GM20431 (cell line): ENCODE results near the gene MYO15A.

Source experiments
- in situ Hi-C: fragments of 300-500 bp; cut with MseI, MboI; formaldehyde crosslinking; loops from one replicate; pipeline ENCODE4 v1.15.0; 2020; ENCODE audit warnings: low sequenced_read_pairs; ENCODE audit not compliant: unreplicated experiment

The MYO15A gene

GRCh38 chr17:18100616-18101015, 7.9 kb upstream of the MYO15A start:
- in situ Hi-C loops, result no loop called here

GRCh38 chr17:18101828-18102227, 6.7 kb upstream of the MYO15A start:
- in situ Hi-C loops, result no loop called here

- in situ Hi-C loops, result no loop called here
Measured at GRCh38 chr17:18102640-18103039, 5.9 kb upstream of the MYO15A start.

DNA sequence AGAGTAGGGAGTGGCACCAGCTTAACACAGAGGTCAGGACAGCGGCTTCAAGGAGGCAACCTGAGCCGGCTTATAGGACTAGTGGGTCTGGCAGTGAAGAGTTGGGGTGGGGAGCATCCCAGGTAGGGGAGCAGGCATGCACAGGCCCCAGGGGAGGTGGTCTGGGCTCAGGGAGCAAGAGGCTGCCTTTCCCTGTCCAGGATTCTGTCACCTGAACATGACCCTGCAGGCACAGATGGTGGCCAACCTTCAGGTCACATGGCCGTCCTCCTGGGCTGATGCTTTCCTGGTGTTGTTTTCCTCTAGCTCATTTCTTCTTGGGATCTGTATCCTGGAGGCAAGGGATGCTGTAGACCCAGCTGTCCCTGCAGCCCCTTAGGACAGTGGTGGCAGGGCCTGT, 3.5 kb upstream of the MYO15A start:
- in situ Hi-C loops, result no loop called here

- in situ Hi-C loops, result no loop called here
Measured at GRCh38 chr17:18105595-18105994, 3.0 kb upstream of the MYO15A start.

DNA sequence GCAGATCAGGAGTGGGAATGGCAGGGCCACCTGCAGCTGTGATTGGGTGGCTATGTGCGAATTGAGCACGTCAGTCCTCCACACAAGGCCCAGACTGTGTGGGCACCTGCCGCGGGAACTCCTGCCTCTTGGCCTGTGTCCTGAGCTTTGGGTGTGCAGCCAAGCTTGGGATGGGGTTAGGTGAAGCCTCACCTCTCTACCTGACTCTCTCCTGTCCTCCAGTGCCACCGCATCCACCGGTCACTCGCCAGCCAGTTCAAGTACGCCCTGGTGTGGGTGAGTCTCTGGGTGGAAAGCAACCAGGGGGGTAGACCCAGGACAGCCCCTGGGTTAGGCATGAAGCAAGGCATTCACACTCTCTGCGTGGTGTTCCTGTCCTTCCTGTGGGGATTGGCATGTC, 2.3 kb upstream of the MYO15A start:
- in situ Hi-C loops, result no loop called here

DNA sequence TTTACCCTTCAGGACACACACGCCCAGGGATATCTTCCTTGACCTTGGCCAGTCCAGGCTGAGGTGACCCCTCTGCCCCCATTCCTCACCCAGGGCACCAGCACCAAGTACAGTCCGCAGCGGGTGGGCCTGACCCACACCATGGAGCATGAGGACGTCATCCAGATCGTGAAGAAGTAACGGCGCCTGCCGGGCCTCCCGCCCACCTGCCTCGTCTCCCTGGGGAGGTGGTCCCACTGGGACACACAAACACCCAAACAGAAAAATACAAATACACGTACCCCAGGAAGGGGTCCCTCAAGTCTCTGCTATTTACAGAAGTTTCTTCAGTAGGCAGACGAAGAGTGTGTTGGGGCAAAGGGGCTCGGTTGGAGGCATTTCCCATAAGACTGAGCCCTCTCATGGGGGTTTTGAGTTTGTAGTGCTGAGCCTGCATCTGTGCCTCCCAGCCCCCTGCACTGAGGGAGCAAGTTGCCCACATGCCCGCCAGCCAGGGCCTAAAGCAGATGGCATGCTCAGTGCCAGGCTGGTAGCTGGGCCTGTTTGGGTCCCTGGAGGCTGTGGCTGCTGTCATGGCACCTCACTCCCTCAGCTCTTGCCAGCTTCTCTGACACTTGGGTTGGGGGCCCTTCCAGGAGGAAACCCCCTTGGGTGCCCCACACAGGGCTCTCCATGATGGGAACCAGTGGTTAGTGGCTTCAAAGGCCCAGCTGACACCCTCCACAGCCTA, 1.3 kb upstream of the MYO15A start:
- in situ Hi-C loops, result no loop called here

- in situ Hi-C loops, result no loop called here
Measured at GRCh38 chr17:18107971-18108370, 585 bp upstream of the MYO15A start.

DNA sequence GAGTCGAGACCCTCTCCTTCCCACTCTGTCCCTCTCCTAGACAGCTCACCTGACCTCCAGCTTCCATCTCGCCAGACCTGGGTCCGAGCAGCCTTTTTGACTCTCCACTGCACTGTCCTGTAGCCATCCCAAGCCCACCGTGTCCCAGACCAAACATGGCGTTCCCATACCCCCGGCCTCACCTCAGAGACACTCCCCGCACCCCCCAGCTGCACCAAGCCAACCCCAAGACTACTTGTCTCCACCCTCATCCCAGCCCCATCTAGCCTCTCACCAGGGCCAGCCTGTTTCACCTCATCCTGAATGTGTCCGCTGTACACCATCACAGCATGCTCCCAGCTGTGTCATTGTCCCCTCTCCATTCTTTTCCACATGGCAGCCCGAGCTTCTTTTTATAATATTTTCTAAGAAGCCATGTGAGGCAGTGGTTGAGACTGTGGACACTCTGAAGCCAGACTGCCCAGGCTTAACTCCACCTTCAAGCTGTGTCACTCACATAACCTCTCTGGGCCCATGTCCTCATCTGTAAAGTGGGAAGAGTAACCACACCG, 1.5 kb downstream of the MYO15A start:
- in situ Hi-C loops, result no loop called here

DNA sequence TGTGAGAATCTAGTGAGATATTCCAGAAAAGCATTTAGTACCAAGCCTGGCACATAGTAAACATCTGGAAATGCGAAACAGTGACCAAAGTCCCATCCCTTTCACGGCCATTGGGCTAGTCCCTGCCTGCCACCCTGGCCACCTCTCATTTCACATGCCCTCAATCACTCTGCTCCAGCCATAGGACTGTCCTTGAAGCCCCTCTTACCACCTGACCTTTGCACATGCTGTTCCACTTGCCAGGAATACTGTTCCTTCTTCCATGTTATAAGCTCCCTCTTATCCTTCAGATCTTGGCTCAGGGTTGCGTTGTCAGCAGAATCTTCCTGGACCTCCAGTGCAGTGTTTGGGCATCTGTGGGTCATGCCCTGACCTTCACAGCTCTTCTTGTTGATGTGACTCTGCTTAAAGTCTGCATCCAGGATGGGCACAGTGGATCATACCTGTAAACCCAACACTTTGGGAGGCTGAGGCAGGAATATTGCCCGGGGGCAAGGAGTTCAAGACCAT, 2.1 kb downstream of the MYO15A start:
- in situ Hi-C loops, result no loop called here

- in situ Hi-C loops, result no loop called here
Measured at GRCh38 chr17:18111330-18111971, 2.9 kb downstream of the MYO15A start.

DNA sequence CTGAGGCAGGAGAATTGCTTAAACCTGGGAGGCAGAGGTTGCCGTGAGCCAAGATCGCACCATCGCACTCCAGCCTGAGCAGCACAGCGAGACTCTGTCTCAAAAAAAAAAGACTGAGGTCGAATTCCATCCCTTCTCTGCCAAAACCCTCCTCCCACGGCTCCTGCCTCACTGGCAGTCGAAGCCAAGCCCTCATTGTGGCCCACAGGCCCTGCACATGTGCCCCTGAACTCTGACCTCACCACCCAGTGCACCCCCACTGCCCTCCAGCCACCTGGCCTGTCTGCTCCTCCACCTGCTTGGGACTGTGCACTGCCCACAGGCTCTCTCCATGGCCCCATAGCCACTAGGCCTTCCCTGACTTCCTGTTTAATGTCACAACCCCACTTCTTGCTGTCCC, 7.0 kb downstream of the MYO15A start:
- in situ Hi-C loops, result no loop called here

- in situ Hi-C loops, result no loop called here
Measured at GRCh38 chr17:18116078-18116477, 7.5 kb downstream of the MYO15A start.

DNA sequence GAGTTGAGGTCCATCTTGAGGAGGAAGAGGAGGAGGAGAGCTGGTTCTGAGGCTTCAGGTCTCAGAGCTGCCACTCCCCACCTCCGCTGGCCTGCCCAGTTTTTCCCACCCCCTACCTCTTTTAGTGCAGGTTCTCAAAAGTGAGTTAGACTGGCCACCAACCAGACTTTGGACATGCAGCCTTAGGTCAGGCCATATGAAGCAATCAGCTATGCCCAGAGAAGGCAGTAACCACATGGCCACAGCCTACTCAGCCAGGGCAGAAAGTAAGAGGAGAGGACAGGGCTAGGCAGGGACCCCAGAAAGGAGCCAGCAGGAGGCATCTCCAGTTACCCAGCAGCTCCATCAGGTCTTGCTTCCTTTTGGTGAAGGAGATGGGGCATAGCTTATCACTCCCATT, 9.0 kb downstream of the MYO15A start:
- in situ Hi-C loops, result no loop called here

DNA sequence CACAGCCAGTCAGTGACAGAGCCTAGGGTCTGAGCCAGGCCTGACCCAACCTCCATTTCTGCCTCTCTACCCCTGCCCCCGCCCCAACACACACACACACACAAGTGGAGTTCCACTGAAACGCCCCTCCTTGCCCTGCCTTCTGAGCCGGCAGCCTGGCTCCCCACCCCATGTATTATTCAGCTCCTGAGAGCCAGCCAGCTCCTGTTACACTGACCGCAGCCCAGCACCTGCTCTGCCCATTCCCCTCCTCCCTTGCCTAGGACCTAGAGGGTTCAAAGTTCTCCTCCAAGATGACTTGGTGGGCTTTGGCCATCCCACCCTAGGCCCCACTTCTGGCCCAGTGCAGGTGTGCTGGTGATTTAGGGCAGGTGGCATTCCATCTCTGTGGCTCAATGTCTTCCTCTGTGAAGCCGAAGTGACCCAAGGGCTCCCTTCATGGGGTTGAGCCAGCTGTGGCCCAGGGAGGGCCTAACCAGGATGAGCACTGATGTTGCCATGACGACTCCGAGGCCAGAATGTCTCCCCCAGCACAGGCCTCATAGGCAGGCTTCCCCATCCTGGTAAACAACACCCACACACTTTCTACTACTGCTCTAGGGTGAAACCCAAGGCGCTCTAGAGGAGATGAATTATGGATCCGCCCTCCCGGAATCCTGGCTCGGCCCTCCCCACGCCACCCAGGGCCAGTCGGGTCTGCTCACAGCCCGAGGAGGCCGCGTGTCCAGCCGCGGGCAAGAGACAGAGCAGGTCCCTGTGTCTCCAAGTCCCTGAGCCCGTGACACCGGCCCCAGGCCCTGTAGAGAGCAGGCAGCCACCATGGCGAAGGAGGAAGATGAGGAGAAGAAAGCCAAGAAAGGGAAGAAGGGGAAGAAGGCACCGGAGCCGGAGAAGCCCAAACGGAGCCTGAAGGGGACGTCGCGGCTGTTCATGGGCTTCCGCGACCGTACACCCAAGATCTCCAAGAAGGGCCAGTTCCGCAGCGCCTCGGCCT, 9.7 kb downstream of the MYO15A start:
- in situ Hi-C loops, result no loop called here

DNA sequence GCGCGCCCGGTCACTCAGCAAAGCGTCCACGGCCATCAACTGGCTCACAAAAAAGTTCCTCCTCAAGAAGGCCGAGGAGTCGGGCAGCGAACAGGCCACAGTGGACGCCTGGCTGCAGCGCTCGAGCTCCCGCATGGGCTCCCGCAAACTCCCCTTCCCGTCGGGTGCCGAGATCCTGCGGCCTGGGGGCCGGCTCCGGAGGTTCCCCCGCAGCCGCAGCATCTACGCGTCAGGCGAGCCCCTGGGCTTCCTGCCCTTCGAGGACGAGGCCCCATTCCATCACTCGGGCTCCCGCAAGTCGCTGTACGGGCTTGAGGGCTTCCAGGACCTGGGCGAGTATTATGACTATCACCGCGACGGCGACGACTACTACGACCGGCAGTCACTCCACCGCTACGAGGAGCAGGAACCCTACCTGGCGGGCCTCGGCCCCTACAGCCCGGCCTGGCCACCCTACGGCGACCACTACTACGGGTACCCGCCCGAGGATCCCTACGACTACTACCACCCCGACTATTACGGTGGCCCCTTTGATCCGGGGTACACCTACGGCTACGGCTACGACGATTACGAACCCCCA, 10.7 kb downstream of the MYO15A start:
- in situ Hi-C loops, result no loop called here

GRCh38 chr17:18119938-18120337, 11.4 kb downstream of the MYO15A start:
- in situ Hi-C loops, result no loop called here

- in situ Hi-C loops, result no loop called here
Measured at GRCh38 chr17:18120461-18121017, 12.0 kb downstream of the MYO15A start.

GRCh38 chr17:18121144-18121910, 12.8 kb downstream of the MYO15A start:
- in situ Hi-C loops, result no loop called here
